GM18526 (cell line): ENCODE measurements around the gene CTSO.

Experiments used
- POLR2A ChIP-seq: IDR thresholded peaks from 3 replicates; pipeline ENCODE4 v1.6.1; 2011; ENCODE audit not compliant: insufficient read length; ENCODE audit errors: extremely low read depth

Gene CTSO

GRCh38 chr4:155935389-155935986 is 18.2 kb downstream of the CTSO start:
- TF ChIP-seq POLR2A: no peak

GRCh38 chr4:155931634-155932033 is 22.0 kb downstream of the CTSO start:
- no peak for TF ChIP-seq POLR2A

- TF ChIP-seq POLR2A: no peak
Observed at GRCh38 chr4:155930330-155930729, 23.3 kb downstream of the CTSO start.

GRCh38 chr4:155929833-155930232 is 23.8 kb downstream of the CTSO start:
- no peak for TF ChIP-seq POLR2A

- no peak for TF ChIP-seq POLR2A
Observed at GRCh38 chr4:155924637-155925036, 29.0 kb downstream of the CTSO start.

GRCh38 chr4:155921597-155921996 is 32.1 kb downstream of the CTSO start:
- TF ChIP-seq POLR2A: no peak

GRCh38 chr4:155914782-155915181 is 38.9 kb downstream of the CTSO start:
- TF ChIP-seq POLR2A: no peak

- no peak for TF ChIP-seq POLR2A
Observed at GRCh38 chr4:155911905-155912304, 41.8 kb downstream of the CTSO start.

GRCh38 chr4:155909615-155910226 is 43.9 kb downstream of the CTSO start:
- TF ChIP-seq POLR2A: no peak

- TF ChIP-seq POLR2A: no peak
Observed at GRCh38 chr4:155908187-155909139, 45.2 kb downstream of the CTSO start.

- no peak for TF ChIP-seq POLR2A
Observed at GRCh38 chr4:155907556-155907955, 46.1 kb downstream of the CTSO start.

GRCh38 chr4:155906554-155907247 is 47.0 kb downstream of the CTSO start:
- TF ChIP-seq POLR2A: no peak

GRCh38 chr4:155904331-155904730 is 49.3 kb downstream of the CTSO start:
- no peak for TF ChIP-seq POLR2A

- no peak for TF ChIP-seq POLR2A
Observed at GRCh38 chr4:155903453-155903852, 50.2 kb downstream of the CTSO start, which contains the start of gene TDO2. Gene TDO2, plus strand, starts transcription at chr4:155903696. Its CDS starts 63 bp downstream, at chr4:155903759.

GRCh38 chr4:155901013-155901412 is 52.7 kb downstream of the CTSO start:
- no peak for TF ChIP-seq POLR2A

- TF ChIP-seq POLR2A: no peak
Observed at GRCh38 chr4:155900381-155900780, 53.3 kb downstream of the CTSO start.

- TF ChIP-seq POLR2A: no peak
Observed at GRCh38 chr4:155899891-155900290, 53.8 kb downstream of the CTSO start.
